DMS153 (cell line): ENCODE measurements around the gene FOLH1.
"Not testable (repeated sequence)": the region's sequence is repeated elsewhere in the genome, so short reads cannot be mapped to it uniquely, and the experiment has no call there.

Experiments
- DNase-seq: peaks from one replicate; lab custom pipeline; 2025; lab: John Stamatoyannopoulos, UW

The FOLH1 gene

GRCh38 chr11:49177936-49178335 is 30.5 kb downstream of the FOLH1 start:
- peak; percentile 84 for DNase-seq

- DNase-seq = not testable (repeated sequence)
Observed at GRCh38 chr11:49175378-49175777, 33.0 kb downstream of the FOLH1 start.

- DNase-seq = not testable (repeated sequence)
Observed at GRCh38 chr11:49174691-49175366, 33.6 kb downstream of the FOLH1 start.

GRCh38 chr11:49171613-49172012 is 36.8 kb downstream of the FOLH1 start:
- not testable (repeated sequence) for DNase-seq

- DNase-seq = not testable (repeated sequence)
Observed at GRCh38 chr11:49169579-49169978, 38.8 kb downstream of the FOLH1 start.

GRCh38 chr11:49168992-49169391 is 39.4 kb downstream of the FOLH1 start:
- DNase-seq = not testable (repeated sequence)

GRCh38 chr11:49151211-49151610 is 57.2 kb downstream of the FOLH1 start:
- no peak for DNase-seq

- DNase-seq = not testable (repeated sequence)
Observed at GRCh38 chr11:49102356-49102755, 106.0 kb downstream of the FOLH1 start.
